K562 (cell line): Measurements from ENCODE around the gene MRPL10. TPM values are rescaled to one million over a fixed set of nuclear protein-coding genes. Genes with fewer than 3 reads are reported as not detected.

Source experiments
- BRD9 ChIP-seq: fragments of 450-650 bp; IDR thresholded peaks from 2 replicates; pipeline ENCODE4 v1.6.1; 2018; ENCODE audit warnings: low read depth; ENCODE audit not compliant: partially characterized antibody
- CC2D1A ChIP-seq: fragments of 450-650 bp; IDR thresholded peaks from 2 replicates; pipeline ENCODE4 v1.6.1; 2017; ENCODE audit warnings: mild to moderate bottlenecking
- NBN ChIP-seq: fragments of 450-650 bp; IDR thresholded peaks from 2 replicates; pipeline ENCODE4 v1.6.1; 2016; ENCODE audit warnings: low read depth, mild to moderate bottlenecking
- OTX1 ChIP-seq: fragments of 450-650 bp; formaldehyde crosslinking; IDR thresholded peaks from 2 replicates; pipeline ENCODE4 v1.4.0; 2022; ENCODE audit warnings: mild to moderate bottlenecking
- PCBP1 ChIP-seq: fragments of 200-400 bp; formaldehyde crosslinking; IDR thresholded peaks from 2 replicates; pipeline ENCODE4 v1.6.1; 2018; ENCODE audit warnings: mild to moderate bottlenecking, low read depth, low read length; ENCODE audit not compliant: poor library complexity, severe bottlenecking
- TFAP4 ChIP-seq: sonication (generic); formaldehyde crosslinking; IDR thresholded peaks from 2 replicates; pipeline ENCODE4 v1.8.0; 2022; ENCODE audit warnings: missing genetic modification reagents, mild to moderate bottlenecking, moderate library complexity, borderline replicate concordance
- TOE1 ChIP-seq, 2 experiments: fragments of 450-650 bp in 1 of 2; sonication (generic) in 1 of 2; formaldehyde crosslinking in 1 of 2; IDR thresholded peaks; 2 replicates each; pipeline versions ENCODE4 v1.7.1 to v1.8.0; 2016 to 2022; ENCODE audit warnings: borderline replicate concordance in 2 of 2, mild to moderate bottlenecking in 2 of 2, antibody characterized with exemption in 1 of 2, inconsistent platforms in 1 of 2, low read depth in 1 of 2, missing genetic modification reagents in 1 of 2, moderate library complexity in 1 of 2
- TRIM28 ChIP-seq: fragments of 450-650 bp; IDR thresholded peaks from 2 replicates; pipeline ENCODE4 v1.6.1; 2017
- UBTF ChIP-seq, 2 experiments: IDR thresholded peaks; 2 replicates each; pipeline ENCODE4 v1.6.1; 2012; ENCODE audit warnings: improper control_type of control experiment in 2 of 2, low read depth in 2 of 2, low read length in 2 of 2, borderline replicate concordance in 1 of 2
- USF2 ChIP-seq: sonication (generic); formaldehyde crosslinking; IDR thresholded peaks from 2 replicates; pipeline ENCODE4 v1.5.0; 2020; ENCODE audit warnings: missing genetic modification reagents
- ZHX1 ChIP-seq: fragments of 150-350 bp; conservative IDR thresholded peaks from 2 replicates; pipeline ENCODE4 v1.6.1; 2014; ENCODE audit warnings: low read length
- ZNF165 ChIP-seq: fragments of 250-450 bp; sonication (Bioruptor Pico); IDR thresholded peaks from 2 replicates; pipeline ENCODE4 v1.4.0; 2020; ENCODE audit warnings: borderline replicate concordance
- ZNF583 ChIP-seq: fragments of 250-450 bp; sonication (Bioruptor Pico); IDR thresholded peaks from 2 replicates; pipeline ENCODE4 v1.4.0; 2020
- ZNF778 ChIP-seq: fragments of 450-650 bp; formaldehyde crosslinking; IDR thresholded peaks from 2 replicates; pipeline ENCODE4 v1.4.0; 2020; ENCODE audit warnings: mild to moderate bottlenecking, moderate library complexity
- ZNF830 ChIP-seq: fragments of 250-450 bp; sonication (Bioruptor Pico); IDR thresholded peaks from 2 replicates; pipeline ENCODE4 v1.5.0; 2021; ENCODE audit warnings: mild to moderate bottlenecking
- polyA plus RNA-seq, 8 experiments: library from polyadenylated mRNA; depleted of rRNA in 4 of 8; stranded (reverse) in 5 of 8; unstranded in 3 of 8; fragments of >200 nt; fragmentation: Nextera tagmentation in 2 of 8; fragmentation: Illumina TruSeq in 1 of 8; extraction: Ambion mirVana in 2 of 8; extraction: Trizol in 1 of 8; gene quantifications; 2 replicates each; pipeline versions ENCODE4 v1.2.1 to v1.2.3, GENCODE V29; 2011 to 2014; ENCODE audit warnings: inconsistent platforms in 1 of 8, missing spikeins in 1 of 8
- total RNA-seq, 7 experiments: library from RNA; depleted of rRNA in 6 of 7; stranded (reverse); fragments of >200 nt in 6 of 7; fragmentation: Illumina TruSeq in 2 of 7; extraction: Trizol in 2 of 7; gene quantifications; 2 replicates each; pipeline versions ENCODE4 v1.2.1 to v1.2.3, GENCODE V29; 2011 to 2021; ENCODE audit warnings: low replicate concordance in 1 of 7
- TF ChIP-seq, protein P1 (sequence below), 2 experiments: fragments of 200-800 bp in 1 of 2; sonication (Bioruptor generic) in 1 of 2; sonication (generic) in 1 of 2; formaldehyde crosslinking in 1 of 2; IDR thresholded peaks in 1 of 2; conservative IDR thresholded peaks in 1 of 2; 2 replicates each; pipeline versions ENCODE4 v1.5.0 to v1.6.1; 2016 to 2020; ENCODE audit warnings: missing compliant biosample characterization in 1 of 2, missing genetic modification characterization in 1 of 2, missing genetic modification reagents in 1 of 2

The MRPL10 gene
- total and polyA plus RNA-seq, 9 of the 15 experiments (the other 6 are each of a cell fraction or from before 2014, with no cell fraction given) = 27.8 to 105 (median 67.3) TPM

- TF ChIP-seq ZHX1 = 0 out of 2 replicates have a peak, but pooled peaks have one; percentile 19
- peak; percentile 83 for TF ChIP-seq CC2D1A
- TF ChIP-seq NBN = peak; percentile 52
- peak; percentile 48 for TF ChIP-seq USF2 (CRISPR knock-in tag)
- TF ChIP-seq ZNF830 (CRISPR knock-in tag) = no peak
- TF ChIP-seq ZNF778 (CRISPR knock-in tag) = no peak
- TF ChIP-seq, protein P1, sequence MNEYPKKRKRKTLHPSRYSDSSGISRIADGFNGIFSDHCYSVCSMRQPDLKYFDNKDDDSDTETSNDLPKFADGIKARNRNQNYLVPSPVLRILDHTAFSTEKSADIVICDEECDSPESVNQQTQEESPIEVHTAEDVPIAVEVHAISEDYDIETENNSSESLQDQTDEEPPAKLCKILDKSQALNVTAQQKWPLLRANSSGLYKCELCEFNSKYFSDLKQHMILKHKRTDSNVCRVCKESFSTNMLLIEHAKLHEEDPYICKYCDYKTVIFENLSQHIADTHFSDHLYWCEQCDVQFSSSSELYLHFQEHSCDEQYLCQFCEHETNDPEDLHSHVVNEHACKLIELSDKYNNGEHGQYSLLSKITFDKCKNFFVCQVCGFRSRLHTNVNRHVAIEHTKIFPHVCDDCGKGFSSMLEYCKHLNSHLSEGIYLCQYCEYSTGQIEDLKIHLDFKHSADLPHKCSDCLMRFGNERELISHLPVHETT (CRISPR knock-in tag; conservative IDR thresholded peaks at IDR 0.05 in 1 of 2, IDR thresholded peaks at IDR 0.05 in 1 of 2) = peak in 1 of 2 experiments; percentile 41; a peak in 1 of 4 replicates
- peak; percentile 92 for TF ChIP-seq TFAP4 (CRISPR knock-in tag)
- TF ChIP-seq ZNF165 (CRISPR knock-in tag) = no peak; the same call in 1 of the 2 replicates
- TF ChIP-seq OTX1 (CRISPR knock-in tag) = peak; percentile 70; the same call in 1 of the 2 replicates
- no peak for TF ChIP-seq ZNF583 (CRISPR knock-in tag)
- peak; percentile 63; the same call in 1 of the 2 replicates for TF ChIP-seq TOE1 (IDR thresholded peaks at IDR 0.05; ENCODE audit: borderline replicate concordance)
- TF ChIP-seq TOE1 (CRISPR knock-in tag; IDR thresholded peaks at IDR 0.05; ENCODE audit: borderline replicate concordance, low read depth) = no peak
- peak; percentile 59 for TF ChIP-seq BRD9
- no peak for TF ChIP-seq TRIM28
- TF ChIP-seq PCBP1 = peak; percentile 92
- TF ChIP-seq UBTF (IDR thresholded peaks at IDR 0.05; ENCODE audit: borderline replicate concordance in 1 of 2, low read depth in 2 of 2, low read length in 2 of 2) = peak in 1 of 2 experiments; percentile 59; a peak in 2 of 4 replicates
Measured at GRCh38 chr17:47840742-47841487, 9.6 kb upstream of the MRPL10 start, which contains the start of gene SCRN2 (continued).
